ENCODE measurements around the gene DNAJC3.
"Not testable (repeated sequence)": the region's sequence is repeated elsewhere in the genome, so short reads cannot be mapped to it uniquely, and the experiment has no call there.

Gene DNAJC3

DNA sequence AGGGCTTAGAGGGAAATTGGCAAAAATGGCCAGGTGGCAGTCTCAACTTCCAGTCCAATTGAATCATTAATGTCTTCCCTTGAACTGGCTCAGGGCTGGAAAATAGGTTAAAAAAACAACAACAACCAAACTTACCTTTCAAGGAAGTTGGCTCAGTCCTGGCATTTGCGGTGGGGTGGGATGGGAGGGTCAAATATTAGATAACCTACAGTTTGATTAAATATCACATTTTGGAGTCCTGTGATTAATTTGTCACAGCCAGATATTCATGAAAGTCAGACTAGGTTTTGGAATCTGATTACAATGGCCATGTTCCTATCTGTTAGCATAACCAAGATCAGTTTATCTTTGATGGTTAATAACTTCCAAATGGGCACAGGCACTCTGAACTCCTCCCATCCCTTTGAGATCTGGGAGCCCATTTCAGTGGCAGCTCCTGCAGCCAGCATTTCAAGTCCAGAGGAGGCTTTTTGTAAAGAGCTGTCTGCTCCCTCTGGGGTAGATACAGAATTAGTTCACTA, 24.6 kb upstream of the DNAJC3 start:
- Mint-ChIP-seq H3K4me1 (no peaks in the 10 kb centered on the region), H3K9me3 (no peaks in the 10 kb centered on the region), H3K36me3 (no peaks in the 10 kb centered on the region), H3K27me3 (no peaks in the 10 kb centered on the region), H3K4me3 (no peak overlapping the region), H3K27ac (no peak overlapping the region)
- ATAC-seq = no peak

DNA sequence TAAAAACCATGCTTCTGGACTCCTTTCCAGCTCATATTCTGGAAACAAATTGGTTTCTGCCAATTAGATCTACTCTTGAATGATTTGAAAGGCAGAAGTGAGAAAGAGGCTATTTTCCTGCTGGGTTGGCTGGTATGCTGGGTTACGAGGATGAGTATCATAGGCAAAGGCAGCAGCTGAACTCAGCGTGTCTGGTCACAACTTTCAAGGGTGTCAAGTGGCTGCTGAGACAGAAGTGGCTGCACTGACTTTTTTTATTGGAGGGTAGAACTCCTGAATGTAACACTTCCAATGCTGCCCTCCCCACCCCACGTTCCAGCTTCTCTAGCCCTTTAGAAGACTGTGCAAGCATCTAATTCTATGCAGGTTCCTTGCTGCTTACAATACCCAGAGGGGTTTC, 24.1 kb upstream of the DNAJC3 start:
- Mint-ChIP-seq H3K4me1 (no peaks in the 10 kb centered on the region), H3K27ac (no peak overlapping the region), H3K27me3 (peaks cover under 1% of the 10 kb centered on the region), H3K36me3 (no peaks in the 10 kb centered on the region), H3K9me3 (no peaks in the 10 kb centered on the region), H3K4me3 (no peak overlapping the region)
- peak; percentile 32 for ATAC-seq

DNA sequence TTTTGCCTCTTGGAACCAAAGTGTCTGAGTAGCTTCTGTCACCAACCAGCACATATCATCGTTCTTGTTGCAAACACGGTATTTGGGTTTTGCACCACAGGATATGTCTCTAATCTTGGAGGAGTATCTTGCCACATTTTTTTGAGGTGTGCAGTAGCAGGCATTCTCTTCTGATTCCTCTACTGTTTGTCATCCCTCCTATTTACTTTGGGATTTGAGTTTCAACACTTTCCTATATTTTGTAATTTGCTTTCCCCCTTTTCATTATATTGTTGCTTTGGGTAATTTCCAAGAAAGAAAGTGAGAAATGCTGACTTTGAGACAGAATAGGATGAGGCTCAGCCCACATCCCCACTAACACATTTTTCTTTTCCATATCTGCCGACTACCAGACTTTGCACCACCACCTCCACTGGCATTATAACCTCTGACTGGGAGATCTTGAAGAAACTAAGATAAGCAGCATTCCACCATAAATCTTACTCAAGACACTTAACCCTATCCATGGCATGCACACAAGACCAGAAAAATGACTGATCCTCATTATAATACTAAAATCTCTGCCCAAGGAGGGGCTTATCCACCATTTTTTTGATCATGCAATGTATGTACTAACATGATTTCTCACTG, 20.4 kb upstream of the DNAJC3 start:
- H3K4me3 Mint-ChIP-seq = no peak overlapping the region
- ATAC-seq = no peak
- no peak overlapping the region for H3K27ac Mint-ChIP-seq
- no peaks in the 10 kb centered on the region for H3K4me1 Mint-ChIP-seq
- no peaks in the 10 kb centered on the region for H3K36me3 Mint-ChIP-seq
- peaks cover 3% of the 10 kb centered on the region for H3K9me3 Mint-ChIP-seq
- peaks cover 9% of the 10 kb centered on the region for H3K27me3 Mint-ChIP-seq

DNA sequence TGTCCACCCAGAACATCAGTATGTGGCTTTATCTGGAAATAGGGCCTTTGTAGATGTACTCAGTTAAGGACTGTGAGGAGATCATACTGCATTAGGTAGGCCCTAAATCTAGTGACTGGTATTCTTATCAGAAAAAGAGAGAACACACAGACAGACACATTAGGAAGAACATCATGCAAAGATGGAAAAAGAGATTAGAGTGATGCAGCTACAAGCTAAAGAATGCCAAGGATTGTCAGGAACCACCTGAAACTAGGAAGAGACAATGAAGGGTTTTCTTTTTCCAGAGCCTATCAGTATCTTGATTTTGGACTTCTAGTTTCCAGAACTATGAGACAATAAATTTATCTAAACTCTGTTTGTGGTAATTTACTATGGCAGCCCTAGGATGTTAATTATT, 17.4 kb upstream of the DNAJC3 start:
- H3K9me3 Mint-ChIP-seq = peaks cover 7% of the 10 kb centered on the region
- no peaks in the 10 kb centered on the region for H3K4me1 Mint-ChIP-seq
- no peak overlapping the region for H3K27ac Mint-ChIP-seq
- H3K36me3 Mint-ChIP-seq = no peaks in the 10 kb centered on the region
- peaks cover 30% of the 10 kb centered on the region for H3K27me3 Mint-ChIP-seq
- H3K4me3 Mint-ChIP-seq = no peak overlapping the region
- no peak for ATAC-seq

DNA sequence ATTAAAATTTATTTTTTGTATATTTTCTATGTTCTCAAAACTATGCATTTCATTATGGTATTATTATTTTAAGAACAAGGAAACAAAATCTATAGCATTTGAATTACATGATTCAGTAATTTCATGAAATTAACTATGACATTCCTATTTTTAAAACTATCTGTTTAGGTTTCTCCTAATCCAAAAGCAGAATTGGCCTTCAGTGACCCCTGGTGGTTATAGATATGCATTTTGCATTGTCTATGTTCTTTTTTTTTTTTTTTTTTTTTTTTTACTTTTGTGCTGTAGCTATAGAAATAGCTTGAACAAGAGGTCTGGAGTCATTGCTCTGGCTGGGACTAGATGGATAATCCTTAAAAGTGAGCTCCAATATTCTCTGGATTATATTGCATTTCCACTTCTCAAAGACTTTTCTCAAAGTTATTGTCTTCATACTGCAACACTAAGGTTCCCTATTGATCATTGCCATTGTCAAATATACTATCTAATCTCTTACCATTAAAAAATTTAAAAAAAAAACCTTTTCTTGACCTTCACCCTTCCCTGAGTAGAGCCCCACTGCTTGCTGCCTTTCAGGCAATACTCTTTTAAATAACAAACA, 15.9 kb upstream of the DNAJC3 start:
- H3K9me3 Mint-ChIP-seq = peaks cover 12% of the 10 kb centered on the region
- no peaks in the 10 kb centered on the region for H3K36me3 Mint-ChIP-seq
- H3K4me1 Mint-ChIP-seq = no peaks in the 10 kb centered on the region
- ATAC-seq = no peak
- H3K27ac Mint-ChIP-seq = no peak overlapping the region
- H3K27me3 Mint-ChIP-seq = peaks cover 30% of the 10 kb centered on the region
- H3K4me3 Mint-ChIP-seq = no peak overlapping the region

DNA sequence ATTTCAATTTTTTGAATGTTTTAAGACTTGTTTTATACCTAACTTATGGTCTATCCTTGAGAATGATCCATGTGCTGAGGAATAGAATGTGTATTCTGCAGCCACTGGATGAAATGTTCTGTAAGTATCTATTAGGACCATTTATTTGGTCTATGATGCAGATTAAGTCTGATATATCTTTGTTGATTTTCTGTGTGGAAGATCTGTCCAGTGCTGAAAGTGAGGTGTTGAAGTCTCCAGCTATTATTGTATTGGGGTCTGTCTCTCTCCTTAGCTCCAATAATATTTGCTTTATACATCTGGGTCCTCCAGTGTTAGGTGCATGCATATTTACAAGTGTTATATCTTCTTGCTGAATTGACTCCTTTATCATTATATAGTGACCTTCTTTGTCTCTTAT, 9.7 kb upstream of the DNAJC3 start:
- H3K4me3 Mint-ChIP-seq, H3K27ac Mint-ChIP-seq, H3K4me1 Mint-ChIP-seq, ATAC-seq: not testable (repeated sequence)
- Mint-ChIP-seq H3K27me3 (peaks cover 34% of the 10 kb centered on the region), H3K9me3 (peaks cover 39% of the 10 kb centered on the region), H3K36me3 (peaks cover 18% of the 10 kb centered on the region)

DNA sequence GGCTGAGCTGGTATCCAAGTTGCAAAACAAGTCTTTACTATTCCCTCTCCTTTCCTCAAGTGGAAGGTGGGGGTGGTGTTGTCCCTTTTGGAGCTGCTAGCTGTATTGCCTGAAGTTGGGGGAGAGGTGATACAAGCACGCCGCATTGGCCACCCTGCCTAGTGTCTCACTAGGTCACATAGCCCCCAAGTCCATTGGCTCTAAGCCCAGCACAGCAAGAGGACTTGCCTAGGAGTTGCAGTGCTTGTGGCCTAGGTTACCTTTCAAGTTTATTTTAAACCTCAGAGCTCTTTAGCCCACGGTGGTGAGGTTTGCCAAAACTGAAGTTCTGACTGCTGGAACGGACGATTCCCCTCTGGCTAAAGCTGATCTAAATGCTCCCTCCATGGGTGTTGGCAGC, 5.3 kb upstream of the DNAJC3 start:
- H3K27ac Mint-ChIP-seq = no peak overlapping the region
- H3K4me1 Mint-ChIP-seq = peaks cover 27% of the 10 kb centered on the region
- peaks cover 23% of the 10 kb centered on the region for H3K36me3 Mint-ChIP-seq
- peaks cover 25% of the 10 kb centered on the region for H3K9me3 Mint-ChIP-seq
- H3K4me3 Mint-ChIP-seq = no peak overlapping the region
- no peak for ATAC-seq
- peaks cover 17% of the 10 kb centered on the region for H3K27me3 Mint-ChIP-seq

DNA sequence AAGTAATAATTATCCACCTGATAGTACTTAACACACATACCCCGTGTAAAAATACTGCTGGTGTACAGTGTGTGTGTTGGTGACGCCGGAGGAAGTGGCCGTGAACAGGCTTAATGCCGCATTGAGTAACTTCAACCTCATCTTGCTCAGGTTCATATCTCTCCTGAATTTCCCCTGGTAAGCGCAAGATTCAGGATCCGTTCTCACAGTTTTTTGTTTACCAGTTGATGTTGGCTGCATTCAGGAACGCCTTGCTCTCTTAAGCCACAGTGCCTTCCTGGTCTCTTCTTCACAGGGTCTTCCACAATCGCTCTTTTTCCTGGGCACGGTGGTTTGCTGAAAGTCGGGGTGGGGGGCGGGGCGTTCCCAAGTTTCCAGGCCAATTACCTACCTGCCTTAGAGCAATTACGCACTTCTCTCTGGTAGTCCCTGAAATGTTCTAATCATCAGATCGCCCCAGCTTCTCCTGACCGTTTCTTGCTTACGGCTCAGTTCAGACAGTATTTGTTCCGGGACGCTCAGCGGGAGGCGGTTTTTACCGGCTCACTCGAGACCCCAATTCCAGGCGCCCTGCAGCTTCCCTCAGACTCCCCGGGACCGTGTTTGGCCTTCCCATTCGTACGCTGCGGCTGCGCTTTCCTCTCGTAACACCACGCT, 706 bp upstream of the DNAJC3 start:
- Mint-ChIP-seq H3K27ac (peak overlapping the region; percentile 90), H3K27me3 (no peaks in the 10 kb centered on the region), H3K36me3 (peaks cover 7% of the 10 kb centered on the region), H3K4me3 (peak overlapping the region; percentile 95), H3K4me1 (peaks cover 56% of the 10 kb centered on the region), H3K9me3 (peaks cover 3% of the 10 kb centered on the region)
- peak; percentile 10 for ATAC-seq

DNA sequence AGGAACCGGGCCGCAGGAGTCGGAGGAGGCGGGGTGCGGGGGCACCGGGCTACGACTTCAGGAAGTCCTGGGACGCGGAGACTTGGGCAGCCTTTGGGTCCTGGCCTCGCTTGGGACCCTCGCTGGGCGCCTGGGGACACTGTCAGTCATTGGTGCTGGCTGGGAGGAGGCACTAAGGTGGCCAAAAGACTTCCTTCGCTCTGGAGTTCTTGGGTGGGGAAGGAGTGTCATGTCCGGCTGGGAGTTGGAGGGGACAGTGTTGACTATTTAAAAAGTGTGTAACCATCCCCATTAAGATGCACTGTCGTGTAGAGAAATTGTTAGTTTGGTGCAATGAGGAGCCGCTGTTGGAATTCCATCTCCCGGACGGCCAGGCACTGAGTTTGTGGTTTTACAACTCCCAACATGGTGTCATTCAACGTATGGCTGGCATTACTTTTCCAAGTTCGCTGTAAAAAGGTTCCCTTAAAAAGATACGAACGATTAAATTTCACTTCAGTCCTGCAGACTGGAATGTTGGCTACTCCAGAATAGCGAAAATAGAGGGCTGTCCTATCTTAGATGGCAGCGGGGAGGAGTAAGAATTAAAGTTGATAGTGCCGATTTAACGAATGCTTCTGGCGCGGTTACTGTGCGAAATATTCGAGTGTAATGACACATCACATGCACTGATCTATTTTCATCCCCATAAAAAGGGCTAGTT, 776 bp downstream of the DNAJC3 start:
- Mint-ChIP-seq H3K27me3 (no peaks in the 10 kb centered on the region), H3K36me3 (peaks cover 13% of the 10 kb centered on the region), H3K4me3 (peak overlapping the region; percentile 95), H3K4me1 (peaks cover 71% of the 10 kb centered on the region), H3K9me3 (no peaks in the 10 kb centered on the region), H3K27ac (peak overlapping the region; percentile 90)
- ATAC-seq = no peak

DNA sequence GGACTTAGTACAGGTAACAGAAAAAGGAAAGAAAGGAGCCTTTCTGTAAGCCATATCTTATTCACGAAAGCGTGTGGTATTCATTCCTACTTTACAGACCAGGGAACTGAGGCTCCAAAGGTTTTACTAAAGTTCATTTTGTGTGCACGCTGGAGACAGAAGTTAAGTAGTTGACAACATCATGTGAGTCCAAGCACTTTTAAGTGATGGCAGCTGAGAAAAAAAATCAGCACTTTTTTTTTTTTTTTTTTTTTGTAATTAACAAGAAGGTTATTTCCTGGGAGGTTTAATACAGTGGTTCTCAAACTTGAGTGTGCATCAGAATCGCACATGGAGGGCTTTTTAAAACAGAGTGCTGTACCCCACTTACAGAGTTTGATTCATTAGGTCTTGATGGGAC, 2.0 kb downstream of the DNAJC3 start:
- peaks cover 10% of the 10 kb centered on the region for H3K36me3 Mint-ChIP-seq
- H3K27ac Mint-ChIP-seq = no peak overlapping the region
- H3K9me3 Mint-ChIP-seq = no peaks in the 10 kb centered on the region
- ATAC-seq = no peak
- peaks cover 77% of the 10 kb centered on the region for H3K4me1 Mint-ChIP-seq
- no peak overlapping the region for H3K4me3 Mint-ChIP-seq
- H3K27me3 Mint-ChIP-seq = no peaks in the 10 kb centered on the region

DNA sequence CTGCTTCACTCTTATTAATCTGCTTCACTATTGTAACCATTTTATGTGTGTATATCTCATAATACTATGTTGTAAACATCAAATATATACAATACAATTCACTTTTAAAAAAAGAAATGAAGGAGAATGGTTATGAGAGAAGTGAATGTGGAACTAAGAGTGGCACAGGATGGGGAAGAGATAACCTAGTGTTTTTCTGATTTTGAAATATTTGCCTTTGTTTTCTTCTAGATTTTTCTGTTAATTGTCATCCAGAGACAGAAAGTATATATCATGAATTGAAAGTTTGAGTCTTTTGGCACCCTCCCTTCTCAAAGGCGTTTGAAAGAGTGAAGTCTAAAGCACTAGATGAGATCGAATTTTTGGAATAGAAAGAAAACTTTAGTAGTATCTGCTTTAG, 2.8 kb downstream of the DNAJC3 start:
- ATAC-seq = no peak
- Mint-ChIP-seq H3K4me3 (no peak overlapping the region), H3K27me3 (no peaks in the 10 kb centered on the region), H3K4me1 (peaks cover 80% of the 10 kb centered on the region), H3K27ac (no peak overlapping the region), H3K9me3 (no peaks in the 10 kb centered on the region), H3K36me3 (peaks cover 14% of the 10 kb centered on the region)

DNA sequence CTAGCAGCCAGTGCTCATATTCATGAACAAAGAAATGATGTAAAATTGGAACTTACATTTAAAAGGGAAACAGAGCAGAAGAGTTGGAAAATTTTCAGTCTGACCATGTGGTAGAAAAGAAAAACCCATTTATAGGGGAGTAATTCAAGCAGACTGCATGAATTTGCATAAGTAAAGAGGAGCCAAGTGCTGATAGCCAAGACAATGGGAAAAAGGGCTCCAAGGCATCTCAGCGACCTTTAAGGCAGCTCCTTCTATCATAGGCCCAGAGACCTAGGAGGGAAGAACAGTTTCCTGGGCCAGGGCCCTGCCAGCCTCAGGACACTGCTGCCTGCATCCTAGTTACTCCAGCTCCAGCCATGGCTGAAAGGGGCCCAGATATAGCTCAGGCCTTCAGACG, 7.5 kb downstream of the DNAJC3 start:
- H3K27me3 Mint-ChIP-seq = no peaks in the 10 kb centered on the region
- H3K4me1 Mint-ChIP-seq = peaks cover 85% of the 10 kb centered on the region
- no peak overlapping the region for H3K27ac Mint-ChIP-seq
- peaks cover 10% of the 10 kb centered on the region for H3K9me3 Mint-ChIP-seq
- no peak overlapping the region for H3K4me3 Mint-ChIP-seq
- peaks cover 50% of the 10 kb centered on the region for H3K36me3 Mint-ChIP-seq
- ATAC-seq = no peak

DNA sequence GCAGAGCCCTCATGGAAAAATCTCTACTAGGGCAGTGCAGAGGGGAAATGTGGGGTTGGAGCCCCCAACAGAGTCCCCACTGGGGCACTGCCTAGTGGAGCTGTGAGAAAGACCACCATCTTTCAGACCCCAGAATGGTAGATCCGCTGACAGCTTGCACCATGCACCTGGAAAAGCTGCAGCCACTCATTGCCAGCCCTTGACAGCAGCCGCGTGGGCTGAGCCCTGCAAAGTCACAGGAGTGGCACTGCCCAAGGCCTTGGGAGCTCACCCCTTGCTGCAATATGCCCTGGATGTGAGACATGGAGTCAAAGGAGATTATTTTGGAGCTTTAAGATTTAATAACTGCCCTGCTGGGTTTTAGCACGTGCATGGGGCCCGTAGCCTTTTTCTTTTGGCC, 8.0 kb downstream of the DNAJC3 start:
- not testable (repeated sequence) for ATAC-seq, H3K27me3 Mint-ChIP-seq, H3K4me3 Mint-ChIP-seq, H3K27ac Mint-ChIP-seq
- H3K36me3 Mint-ChIP-seq = peaks cover 54% of the 10 kb centered on the region
- H3K9me3 Mint-ChIP-seq = peaks cover 10% of the 10 kb centered on the region
- H3K4me1 Mint-ChIP-seq = peaks cover 84% of the 10 kb centered on the region

DNA sequence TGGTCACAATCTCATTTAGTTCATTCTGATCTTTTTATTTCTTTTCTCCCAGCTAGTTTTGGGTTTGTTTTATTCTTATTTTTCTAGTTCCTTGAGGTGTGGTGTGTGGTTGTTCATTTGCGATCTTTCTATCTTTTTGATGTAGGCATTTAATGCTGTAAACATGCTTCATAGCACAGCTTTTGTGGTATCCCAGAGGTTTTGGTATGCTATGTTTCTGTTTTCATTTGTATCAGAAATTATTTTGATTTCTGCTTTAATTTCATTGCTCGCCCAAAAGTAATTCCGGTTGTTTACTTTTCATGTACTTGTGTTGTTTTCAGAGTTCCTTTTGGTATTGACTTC, 12.6 kb downstream of the DNAJC3 start:
- no peak overlapping the region for H3K4me3 Mint-ChIP-seq
- peak overlapping the region; percentile 58 for H3K27ac Mint-ChIP-seq
- H3K27me3 Mint-ChIP-seq = no peaks in the 10 kb centered on the region
- no peak for ATAC-seq
- peaks cover 40% of the 10 kb centered on the region for H3K36me3 Mint-ChIP-seq
- peaks cover 10% of the 10 kb centered on the region for H3K9me3 Mint-ChIP-seq
- peaks cover 49% of the 10 kb centered on the region for H3K4me1 Mint-ChIP-seq

DNA sequence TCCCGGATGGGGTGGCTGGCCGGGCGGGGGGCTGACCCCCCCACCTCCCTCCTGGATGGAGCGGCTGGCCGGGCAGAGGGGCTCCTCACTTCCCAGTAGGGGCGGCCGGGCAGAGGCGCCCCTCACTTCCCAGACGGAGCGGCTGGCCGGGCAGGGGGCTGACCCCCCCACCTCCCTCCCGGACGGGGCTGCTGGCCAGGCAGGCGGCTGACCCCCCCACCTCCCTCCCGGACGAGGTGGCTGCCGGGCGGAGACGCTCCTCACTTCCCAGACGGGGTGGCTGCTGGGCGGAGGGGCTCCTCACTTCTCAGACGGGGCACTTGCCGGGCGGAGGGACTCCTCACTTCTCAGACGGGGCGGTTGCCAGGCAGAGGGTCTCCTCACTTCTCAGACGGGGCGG, 14.0 kb downstream of the DNAJC3 start:
- peaks cover 10% of the 10 kb centered on the region for H3K9me3 Mint-ChIP-seq
- ATAC-seq, H3K27me3 Mint-ChIP-seq, H3K4me3 Mint-ChIP-seq, H3K27ac Mint-ChIP-seq: not testable (repeated sequence)
- H3K4me1 Mint-ChIP-seq = peaks cover 36% of the 10 kb centered on the region
- peaks cover 29% of the 10 kb centered on the region for H3K36me3 Mint-ChIP-seq

All from stimulated activated memory B cell treated with anti-CD40 and anti-IgM and Interleukin-4, amounts not matched to agents 10 μg/mL and 1 μg/mL and 100 μg/mL, for 72 hours (primary cell).